ENCODE measurements around the gene TACC3.

DNA sequence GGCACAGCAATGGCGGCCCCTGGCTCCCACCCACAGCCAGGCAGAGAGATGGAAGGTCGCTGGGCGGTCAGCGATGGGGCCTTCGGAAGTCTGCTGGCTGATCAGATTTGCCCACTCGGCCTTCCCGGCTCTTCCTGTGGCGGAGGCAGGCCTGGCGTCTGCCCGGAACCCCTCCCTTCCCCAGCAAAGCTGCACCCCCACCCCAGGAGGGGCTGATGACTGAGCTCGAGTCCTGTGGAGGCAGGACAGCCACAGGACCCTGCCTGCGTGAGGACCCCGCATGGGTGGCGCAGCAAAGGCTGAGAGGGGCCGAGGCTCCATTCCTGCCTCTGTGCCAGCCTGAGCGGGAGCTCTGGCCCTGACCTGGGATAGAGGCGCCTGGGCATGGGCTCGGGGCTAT lies 34.8 kb downstream of the TACC3 start:
- TF ChIP-seq, protein P1, sequence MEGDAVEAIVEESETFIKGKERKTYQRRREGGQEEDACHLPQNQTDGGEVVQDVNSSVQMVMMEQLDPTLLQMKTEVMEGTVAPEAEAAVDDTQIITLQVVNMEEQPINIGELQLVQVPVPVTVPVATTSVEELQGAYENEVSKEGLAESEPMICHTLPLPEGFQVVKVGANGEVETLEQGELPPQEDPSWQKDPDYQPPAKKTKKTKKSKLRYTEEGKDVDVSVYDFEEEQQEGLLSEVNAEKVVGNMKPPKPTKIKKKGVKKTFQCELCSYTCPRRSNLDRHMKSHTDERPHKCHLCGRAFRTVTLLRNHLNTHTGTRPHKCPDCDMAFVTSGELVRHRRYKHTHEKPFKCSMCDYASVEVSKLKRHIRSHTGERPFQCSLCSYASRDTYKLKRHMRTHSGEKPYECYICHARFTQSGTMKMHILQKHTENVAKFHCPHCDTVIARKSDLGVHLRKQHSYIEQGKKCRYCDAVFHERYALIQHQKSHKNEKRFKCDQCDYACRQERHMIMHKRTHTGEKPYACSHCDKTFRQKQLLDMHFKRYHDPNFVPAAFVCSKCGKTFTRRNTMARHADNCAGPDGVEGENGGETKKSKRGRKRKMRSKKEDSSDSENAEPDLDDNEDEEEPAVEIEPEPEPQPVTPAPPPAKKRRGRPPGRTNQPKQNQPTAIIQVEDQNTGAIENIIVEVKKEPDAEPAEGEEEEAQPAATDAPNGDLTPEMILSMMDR (IDR thresholded peaks at IDR 0.05), result no peak
- TF ChIP-seq POLR2A (IDR thresholded peaks at IDR 0.05) (no peak), EP300 (IDR thresholded peaks at IDR 0.05) (no peak)

Measured in upper lobe of left lung (tissue), 4 donors.